Right cardiac atrium (tissue), 5 donors: Measurements from ENCODE around the gene UBAC2. TPM values are rescaled to one million over a fixed set of nuclear protein-coding genes. Genes with fewer than 3 reads are reported as not detected.

ENCODE experiments used
- ATAC-seq, 2 donors: fragments of 200-7000 bp; cut with Tn5 transposase; one replicate each; pipeline versions ENCODE4 v1.8.0 to v1.9.1; 2020; ENCODE audit warnings: moderate library complexity in 2 of 2, mild to moderate bottlenecking in 1 of 2
- DNase-seq, 3 donors: peaks; one replicate each; pipeline ENCODE4 v3.0.0-alpha.2; 2020
- H3K27ac ChIP-seq: one replicate; pipeline ENCODE4 v1.5.1; 2013; ENCODE audit warnings: mild to moderate bottlenecking, low read length, control low read depth, moderate library complexity
- H3K27me3 ChIP-seq: one replicate; pipeline ENCODE4 v1.6.1; 2013; ENCODE audit not compliant: control insufficient read depth, insufficient read depth
- H3K4me1 ChIP-seq: one replicate; pipeline ENCODE4 v1.6.1; 2013; ENCODE audit warnings: low read length; ENCODE audit not compliant: control insufficient read depth, insufficient read depth
- H3K4me3 ChIP-seq: one replicate; pipeline ENCODE4 v1.5.1; 2013; ENCODE audit warnings: low read length, control low read depth
- H3K9me3 ChIP-seq: one replicate; pipeline ENCODE4 v1.6.1; 2013; ENCODE audit warnings: low read length; ENCODE audit not compliant: control insufficient read depth
- WGBS: extraction: QIAGEN DNeasy Blood & Tissue Kit; methylation state at CpG from one replicate; pipeline ENCODE4 v1.1.7; 2013; 5-methylcytosine and 5-hydroxymethylcytosine counted together
- intact Hi-C, 4 donors: fragments of 100-400 bp; cut with DNase I; formaldehyde crosslinking; loops; one replicate each; pipeline versions ENCODE4 v1.11.0 to v1.14.0; 2022 to 2023
- polyA plus RNA-seq: library from polyadenylated mRNA; stranded (reverse); fragments of 200-250 nt; gene quantifications from one replicate; pipeline ENCODE4 v1.2.3, GENCODE V29; 2013
- total RNA-seq, 4 donors: library from RNA; stranded (reverse); fragmentation: NEBNext Ultra II Directional; extraction: Animal tissue kit (Norgen Biotek cat#: 25700); gene quantifications; one replicate each; pipeline ENCODE4 v1.2.1, GENCODE V29; 2021
- donor health status: healthy with polysubstance abuse.
- donor health status: DM: no; HTN: yes; CAD: no.
- donor health status: DM: no; HTN: no; CAD: no.
- donor health status: DM: no; HTN: yes; CAD: no; lungs with severe emphysema.
- donor health status: DM: yes; HTN: yes; CAD: no.

The UBAC2 gene
- total and polyA plus RNA-seq, 5 donors, result 41.7 to 52.2 (median 47.6) TPM

DNA sequence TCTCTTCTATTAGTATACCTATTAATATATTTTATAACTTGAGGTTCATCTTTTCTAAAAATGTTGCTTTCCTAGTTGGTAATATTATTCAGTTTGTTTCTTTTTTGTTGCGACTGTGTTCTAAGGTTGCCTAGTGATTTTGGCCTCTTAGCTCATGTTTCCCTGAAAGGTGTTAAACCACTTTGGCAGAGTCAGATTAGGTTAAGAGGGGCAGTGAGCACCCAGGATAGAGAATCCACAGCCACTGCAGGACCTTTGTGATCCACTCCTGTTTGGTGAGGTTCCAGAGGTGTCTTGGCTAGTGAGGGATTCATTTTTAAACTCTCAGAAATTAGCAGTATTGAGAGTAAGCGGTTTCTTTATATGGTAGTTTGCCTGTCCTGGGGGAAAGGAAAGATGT is 72.5 kb downstream of the UBAC2 start:
- Histone ChIP-seq H3K4me1 (no peaks in the 10 kb centered on the region), H3K27ac (no peak overlapping the region), H3K4me3 (no peak overlapping the region), H3K27me3 (no peaks in the 10 kb centered on the region), H3K9me3 (peaks cover 3% of the 10 kb centered on the region)
- ATAC-seq (peak; percentile 69 to 73), DNase-seq (no peak)
- intact Hi-C loops, result loop anchor here in 3 of 4 donors (5.0 to 10.0 kb wide), 2 partner anchors 162 to 164 kb away; no protein-coding TSS in a partner anchor
- 73% methylated on average over 2 of the region's 2 CpGs for WGBS

DNA sequence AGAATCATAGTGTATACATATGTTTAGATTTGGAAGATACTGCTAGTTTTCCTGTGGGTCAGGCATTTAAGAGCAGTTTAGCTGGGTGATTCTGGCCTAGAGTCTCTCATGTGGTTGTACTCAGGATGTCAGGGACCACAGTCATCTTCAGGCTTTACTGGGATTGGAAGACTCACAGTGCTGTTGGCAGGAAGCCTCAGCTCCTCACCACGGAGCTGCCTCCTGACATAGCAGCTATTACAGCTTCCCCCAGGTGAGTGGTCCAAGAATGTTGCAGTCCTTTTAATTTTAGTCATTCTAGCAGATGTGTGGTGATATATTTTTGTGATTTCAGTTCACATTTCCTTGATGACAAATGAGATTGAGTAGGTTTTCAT is 74.4 kb downstream of the UBAC2 start:
- no peak overlapping the region for H3K27ac ChIP-seq
- peaks cover 3% of the 10 kb centered on the region for H3K9me3 ChIP-seq
- ATAC-seq (peak in 1 of 2 donors; percentile 22), DNase-seq (no peak)
- H3K4me1 ChIP-seq, result no peaks in the 10 kb centered on the region
- H3K27me3 ChIP-seq, result no peaks in the 10 kb centered on the region
- 16% methylated on average over 1 of the region's 1 CpG for WGBS
- no peak overlapping the region for H3K4me3 ChIP-seq
- intact Hi-C loops, result loop anchor here in 1 of 4 donors (10.0 kb wide), 1 partner anchor 160 kb away; no protein-coding TSS in a partner anchor

DNA sequence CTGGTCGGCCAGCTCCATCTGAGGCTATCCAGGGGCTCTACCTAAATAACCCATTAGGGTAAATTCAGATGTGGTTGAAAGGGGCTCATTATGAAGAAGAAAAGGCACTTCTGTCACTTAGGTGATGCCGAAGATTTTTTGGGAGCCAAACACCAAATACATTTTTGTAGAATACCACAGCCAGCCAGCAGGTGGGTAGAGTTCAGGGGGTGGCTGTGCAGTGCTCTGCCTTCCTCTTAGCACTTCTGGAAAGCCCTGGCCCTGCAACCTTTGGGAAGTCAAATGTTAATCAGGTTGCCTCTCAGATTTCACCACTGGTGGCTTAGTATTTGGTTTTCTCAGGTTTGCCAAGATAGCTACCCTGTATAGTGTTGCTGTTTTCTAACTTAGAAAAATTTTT is 76.1 kb downstream of the UBAC2 start:
- intact Hi-C loops, result loop anchor here in 1 of 4 donors (10.0 kb wide), 1 partner anchor 158 kb away; no protein-coding TSS in a partner anchor
- Histone ChIP-seq H3K9me3 (peaks cover 3% of the 10 kb centered on the region), H3K4me1 (no peaks in the 10 kb centered on the region), H3K27ac (no peak overlapping the region), H3K4me3 (no peak overlapping the region), H3K27me3 (no peaks in the 10 kb centered on the region)
- no peak for DNase-seq
- ATAC-seq, result no peak
- WGBS, result 89% methylated on average over 2 of the region's 2 CpGs

DNA sequence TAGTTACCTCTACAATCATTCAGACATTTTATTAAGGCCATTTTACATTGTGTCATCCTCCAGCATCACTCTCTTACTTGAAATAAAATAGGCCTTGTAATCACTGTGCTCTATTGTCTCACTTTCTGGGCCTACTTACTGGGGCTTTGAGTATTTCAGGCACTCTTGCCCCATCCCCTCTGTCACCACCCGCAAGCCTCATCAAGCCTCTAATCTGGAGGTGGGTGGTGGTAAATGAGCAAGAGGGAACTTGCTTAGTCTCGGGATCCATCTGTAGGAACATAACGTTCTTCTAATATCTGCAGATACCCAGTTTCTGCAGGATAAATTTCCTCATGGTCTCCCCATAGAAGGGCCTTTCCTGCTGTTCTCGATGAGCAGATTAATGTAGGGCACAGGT is 77.0 kb downstream of the UBAC2 start:
- intact Hi-C loops, result loop anchor here in 1 of 4 donors (10.0 kb wide), 1 partner anchor 157 kb away; no protein-coding TSS in a partner anchor
- ATAC-seq, result peak in 1 of 2 donors; percentile 17
- WGBS, result 85% methylated on average over 4 of the region's 4 CpGs
- H3K27ac ChIP-seq, result no peak overlapping the region
- H3K4me3 ChIP-seq, result no peak overlapping the region
- peaks cover 4% of the 10 kb centered on the region for H3K4me1 ChIP-seq
- H3K27me3 ChIP-seq, result no peaks in the 10 kb centered on the region
- no peak for DNase-seq
- peaks cover under 1% of the 10 kb centered on the region for H3K9me3 ChIP-seq

- intact Hi-C loops, result loop anchor here in 1 of 4 donors (10.0 kb wide), 1 partner anchor 157 kb away; no protein-coding TSS in a partner anchor
- H3K9me3 ChIP-seq, result no peaks in the 10 kb centered on the region
- 83% methylated on average over 5 of the region's 5 CpGs for WGBS
- H3K27me3 ChIP-seq, result no peaks in the 10 kb centered on the region
- H3K4me1 ChIP-seq, result peaks cover 4% of the 10 kb centered on the region
- H3K4me3 ChIP-seq, result no peak overlapping the region
- DNase-seq (no peak), ATAC-seq (no peak)
- no peak overlapping the region for H3K27ac ChIP-seq
These were observed 77.5 kb downstream of the UBAC2 start for GRCh38 chr13:99278200-99278599.

- intact Hi-C loops, result loop anchor here in 1 of 4 donors (10.0 kb wide), 1 partner anchor 156 kb away; no protein-coding TSS in a partner anchor
- 99% methylated on average over 3 of the region's 3 CpGs for WGBS
- H3K27ac ChIP-seq, result no peak overlapping the region
- no peak overlapping the region for H3K4me3 ChIP-seq
- no peaks in the 10 kb centered on the region for H3K9me3 ChIP-seq
- DNase-seq, result no peak
- peaks cover 4% of the 10 kb centered on the region for H3K4me1 ChIP-seq
- no peak for ATAC-seq
- H3K27me3 ChIP-seq, result no peaks in the 10 kb centered on the region
These were observed 78.2 kb downstream of the UBAC2 start for GRCh38 chr13:99278843-99279242.

GRCh38 chr13:99279637-99280036 is 79.0 kb downstream of the UBAC2 start:
- H3K9me3 ChIP-seq, result no peaks in the 10 kb centered on the region
- no peak for DNase-seq
- no peak overlapping the region for H3K27ac ChIP-seq
- no peaks in the 10 kb centered on the region for H3K27me3 ChIP-seq
- intact Hi-C loops, result loop anchor here in 1 of 4 donors (10.0 kb wide), 1 partner anchor 155 kb away; no protein-coding TSS in a partner anchor
- no peak overlapping the region for H3K4me3 ChIP-seq
- H3K4me1 ChIP-seq, result peaks cover 4% of the 10 kb centered on the region
- 93% methylated on average over 2 of the region's 2 CpGs for WGBS
- no peak for ATAC-seq

DNA sequence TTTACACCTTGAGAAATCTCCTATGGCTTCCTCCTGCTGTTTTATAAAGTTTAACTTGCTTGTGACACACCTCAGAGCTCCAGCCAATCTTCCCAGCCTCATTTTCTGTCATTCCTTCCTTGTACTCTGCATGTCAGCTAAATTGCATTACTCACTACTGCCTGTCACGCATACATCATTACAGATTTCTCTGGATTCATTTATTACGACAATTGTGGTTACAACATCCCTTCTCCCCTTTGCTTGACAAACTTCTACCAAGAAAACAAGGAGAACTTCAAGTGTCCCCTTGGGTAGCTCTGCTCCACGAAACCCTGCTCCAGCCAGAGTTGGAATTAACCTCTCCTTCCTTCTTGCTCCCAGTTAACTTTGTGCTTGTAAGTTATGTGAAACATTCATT is 79.5 kb downstream of the UBAC2 start:
- 85% methylated on average over 3 of the region's 3 CpGs for WGBS
- Histone ChIP-seq H3K27ac (no peak overlapping the region), H3K4me1 (peaks cover 4% of the 10 kb centered on the region), H3K27me3 (no peaks in the 10 kb centered on the region), H3K9me3 (no peaks in the 10 kb centered on the region), H3K4me3 (no peak overlapping the region)
- intact Hi-C loops, result no loop called here
- peak in 1 of 2 donors; percentile 44 for ATAC-seq
- DNase-seq, result no peak

- intact Hi-C loops, result no loop called here
- ATAC-seq, result peak; percentile 73 to 81
- Histone ChIP-seq H3K4me1 (peaks cover 7% of the 10 kb centered on the region), H3K4me3 (no peak overlapping the region), H3K27me3 (no peaks in the 10 kb centered on the region), H3K27ac (no peak overlapping the region), H3K9me3 (no peaks in the 10 kb centered on the region)
- DNase-seq, result peak; percentile 66 to 85 (median 80)
- 81% methylated on average over 5 of the region's 5 CpGs for WGBS
These were observed 81.2 kb downstream of the UBAC2 start for GRCh38 chr13:99281811-99282263.

- no peak for DNase-seq
- H3K4me1 ChIP-seq, result peaks cover 7% of the 10 kb centered on the region
- H3K4me3 ChIP-seq, result no peak overlapping the region
- intact Hi-C loops, result no loop called here
- H3K27me3 ChIP-seq, result no peaks in the 10 kb centered on the region
- no peaks in the 10 kb centered on the region for H3K9me3 ChIP-seq
- 39% methylated on average over 1 of the region's 1 CpG for WGBS
- ATAC-seq, result no peak
- no peak overlapping the region for H3K27ac ChIP-seq
These were observed 81.9 kb downstream of the UBAC2 start for GRCh38 chr13:99282264-99283231.
